HG03196 (cell line): Measurements from ENCODE around the gene CAPN10.

Experiments used
- ATAC-seq: cut with Tn5 transposase; IDR thresholded peaks from one replicate; pipeline ENCODE4 v1.9.1; 2021; ENCODE audit not compliant: unreplicated experiment

Gene CAPN10

DNA sequence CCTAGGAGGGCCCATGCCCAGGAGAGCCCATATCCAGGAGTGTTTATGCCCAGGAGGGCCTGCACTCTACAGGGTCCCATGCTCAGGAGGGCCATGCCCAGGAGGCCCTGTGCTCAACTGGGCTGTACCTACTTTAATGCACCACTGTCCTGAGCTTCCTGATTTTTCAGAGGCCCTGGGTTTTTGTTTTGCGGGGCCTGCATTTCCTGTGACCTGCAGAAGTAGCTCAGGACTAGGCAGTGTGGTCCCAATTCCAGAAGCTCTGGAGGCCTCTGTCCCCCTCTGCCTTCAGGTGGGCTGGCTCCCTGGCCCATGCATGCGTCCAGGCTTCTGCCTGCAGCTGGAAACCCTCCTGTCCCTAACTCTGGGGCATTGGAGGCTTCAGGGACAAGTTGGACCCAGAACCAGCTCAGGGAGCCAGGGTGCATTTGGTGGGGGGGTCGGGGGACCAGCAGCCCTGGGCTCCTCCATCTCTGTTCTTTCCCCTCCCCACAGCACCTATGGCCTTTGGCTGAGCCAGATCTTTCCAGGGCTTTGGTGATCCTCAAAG, 49.5 kb downstream of the CAPN10 start:
- ATAC-seq: no peak

DNA sequence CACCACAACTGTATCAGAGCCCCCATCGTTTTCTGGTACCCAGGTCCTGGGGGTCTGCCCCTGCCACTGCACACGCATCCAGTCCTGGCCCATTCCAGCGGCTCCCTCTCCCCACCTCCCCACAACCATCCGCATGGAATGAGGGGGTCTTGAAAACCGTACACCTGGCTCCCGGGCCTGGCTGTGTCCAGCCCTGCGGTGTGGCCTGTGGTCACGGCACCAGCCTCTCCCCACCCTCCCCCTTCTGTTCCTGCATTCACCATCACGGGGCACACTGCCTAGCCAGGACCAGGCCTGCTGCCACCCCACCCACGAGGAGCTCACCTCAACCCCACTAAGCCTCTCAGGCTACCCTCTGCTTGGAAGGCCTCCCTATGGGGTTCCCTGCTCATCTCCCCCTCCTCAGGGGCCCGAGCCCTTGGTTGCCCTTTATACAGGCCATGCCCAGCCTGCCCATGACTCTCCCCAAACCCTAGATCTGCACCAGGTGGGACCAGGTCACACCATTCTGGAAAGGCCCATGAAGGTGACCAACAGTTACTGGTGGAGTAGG, 50.1 kb downstream of the CAPN10 start:
- ATAC-seq: no peak

DNA sequence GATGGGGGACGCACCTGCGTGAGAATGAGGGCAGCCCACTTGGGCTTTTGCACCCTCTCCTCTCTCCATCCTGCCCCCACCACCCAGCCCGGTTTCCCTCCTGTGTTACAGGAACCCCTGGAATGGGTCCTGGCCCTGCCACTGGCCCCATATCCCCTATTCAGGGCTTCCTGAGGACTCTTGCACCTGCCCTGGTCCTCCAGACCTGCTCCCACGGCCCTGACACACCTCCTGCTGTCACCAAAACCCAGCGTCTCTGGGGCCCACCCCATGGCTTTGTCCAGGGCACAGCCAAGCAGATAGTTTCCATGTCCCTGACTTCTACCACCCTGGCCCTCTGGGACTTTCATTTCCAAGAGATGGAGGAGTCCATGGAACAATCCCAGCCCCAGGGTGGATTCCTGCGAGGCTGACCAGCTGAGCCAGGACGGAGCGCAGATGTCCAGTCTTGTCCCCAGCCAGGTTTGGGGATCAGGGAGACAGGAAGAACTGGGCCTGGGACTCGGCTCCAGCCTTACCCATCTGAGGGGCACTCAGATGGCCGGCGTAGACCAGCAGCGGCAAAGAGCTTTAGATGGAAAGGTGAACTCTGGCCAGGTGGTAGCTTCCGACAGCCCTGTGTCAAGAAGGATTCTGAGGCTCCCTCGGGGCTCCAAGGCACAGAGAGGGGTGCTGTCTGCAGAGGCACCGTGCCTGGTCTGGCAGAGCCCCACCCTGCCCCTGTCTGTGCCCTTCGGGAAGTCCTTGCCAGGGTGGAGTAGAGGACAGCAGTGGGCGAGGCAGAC, 50.8 kb downstream of the CAPN10 start:
- ATAC-seq: no peak

DNA sequence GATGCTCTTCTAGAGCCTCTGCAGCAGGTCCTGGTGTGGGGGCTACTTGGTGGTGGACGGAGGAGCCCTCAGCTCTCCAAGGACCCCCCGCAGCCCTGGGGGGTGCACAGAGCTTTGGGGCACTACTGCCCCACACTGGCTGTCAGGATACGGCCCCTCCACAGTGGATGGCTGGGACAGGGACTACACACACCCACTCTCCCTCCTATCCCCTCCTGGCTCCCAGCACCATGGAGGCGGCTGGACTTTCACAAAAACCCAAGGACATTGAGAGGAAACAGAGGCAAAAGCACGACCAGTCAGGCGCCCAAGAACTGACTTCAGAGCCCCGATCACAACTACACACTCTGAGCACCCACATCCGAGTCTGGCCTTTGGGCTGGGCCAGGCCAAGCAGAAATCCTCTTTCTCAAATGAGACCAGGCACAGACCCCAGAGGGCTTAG, 51.4 kb downstream of the CAPN10 start:
- no peak for ATAC-seq

DNA sequence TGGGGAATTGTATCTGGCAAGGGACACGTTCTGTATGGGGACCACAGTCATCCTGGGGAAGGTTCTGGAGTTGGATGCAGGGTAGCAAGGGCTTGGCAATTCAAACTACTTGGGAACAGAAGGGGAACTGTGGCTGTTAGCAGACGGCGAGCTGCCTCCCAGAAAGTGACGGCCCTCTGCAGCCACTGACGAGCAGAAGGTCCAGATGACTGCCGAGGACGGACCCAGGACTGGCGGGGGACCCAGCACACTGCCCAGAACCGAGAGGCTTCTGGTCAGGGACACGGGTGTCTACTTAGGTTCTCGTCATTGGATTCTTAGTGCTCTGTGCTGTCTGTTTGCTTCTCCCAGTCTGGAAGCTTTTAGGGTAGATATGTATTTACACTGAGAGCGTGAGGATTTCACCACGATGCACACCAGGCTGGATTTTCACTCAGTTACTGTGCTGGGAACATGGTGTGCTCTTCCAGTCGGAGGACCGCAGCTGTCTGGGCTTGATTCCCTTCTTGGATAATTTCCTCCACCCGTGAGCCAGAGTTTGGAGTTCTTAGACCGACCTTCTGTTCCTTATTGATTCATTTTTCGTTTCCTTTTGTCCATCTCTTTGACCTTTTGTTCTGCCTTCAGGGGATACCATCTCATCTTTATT, 52.1 kb downstream of the CAPN10 start:
- ATAC-seq: no peak

DNA sequence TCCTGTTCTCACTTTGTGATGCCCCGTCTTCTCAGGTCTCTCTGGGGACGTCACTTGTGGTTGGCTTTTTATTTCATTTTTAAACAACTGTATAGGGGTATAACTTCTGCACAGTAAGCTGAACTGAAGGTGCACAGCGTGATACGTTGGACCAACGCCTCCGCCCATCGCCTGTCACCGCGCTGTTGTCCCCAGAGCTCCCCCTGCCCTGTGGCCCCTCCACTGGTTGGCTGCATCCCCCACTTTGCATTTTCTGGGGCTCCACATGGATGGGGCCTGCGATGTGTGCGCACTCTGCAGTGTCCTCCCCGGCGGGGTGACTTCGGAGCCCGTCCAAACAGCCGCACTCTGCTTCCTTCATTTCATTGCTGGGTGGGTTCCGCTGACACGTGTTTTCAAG, 53.0 kb downstream of the CAPN10 start:
- ATAC-seq: no peak

DNA sequence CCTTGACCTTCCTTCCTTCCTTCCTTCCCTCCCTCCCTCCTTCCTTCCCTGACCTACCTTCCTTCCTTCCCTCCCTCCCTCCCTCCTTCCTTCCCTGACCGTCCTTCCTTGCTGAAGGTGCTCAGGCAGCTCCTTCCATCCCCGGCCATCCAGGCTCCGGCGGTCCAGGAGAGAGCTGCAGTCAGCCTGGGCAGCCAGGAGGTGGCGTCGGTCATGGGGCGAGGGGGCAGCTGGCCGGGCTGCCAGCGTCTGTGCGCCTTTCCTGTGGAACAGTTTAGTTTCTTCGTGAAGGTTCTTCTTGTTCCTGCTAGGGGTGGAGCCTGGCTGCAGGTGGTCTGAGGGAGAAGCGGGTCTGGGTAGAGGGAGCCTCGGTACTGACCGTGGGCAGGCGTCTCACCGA, 54.4 kb downstream of the CAPN10 start:
- no peak for ATAC-seq

DNA sequence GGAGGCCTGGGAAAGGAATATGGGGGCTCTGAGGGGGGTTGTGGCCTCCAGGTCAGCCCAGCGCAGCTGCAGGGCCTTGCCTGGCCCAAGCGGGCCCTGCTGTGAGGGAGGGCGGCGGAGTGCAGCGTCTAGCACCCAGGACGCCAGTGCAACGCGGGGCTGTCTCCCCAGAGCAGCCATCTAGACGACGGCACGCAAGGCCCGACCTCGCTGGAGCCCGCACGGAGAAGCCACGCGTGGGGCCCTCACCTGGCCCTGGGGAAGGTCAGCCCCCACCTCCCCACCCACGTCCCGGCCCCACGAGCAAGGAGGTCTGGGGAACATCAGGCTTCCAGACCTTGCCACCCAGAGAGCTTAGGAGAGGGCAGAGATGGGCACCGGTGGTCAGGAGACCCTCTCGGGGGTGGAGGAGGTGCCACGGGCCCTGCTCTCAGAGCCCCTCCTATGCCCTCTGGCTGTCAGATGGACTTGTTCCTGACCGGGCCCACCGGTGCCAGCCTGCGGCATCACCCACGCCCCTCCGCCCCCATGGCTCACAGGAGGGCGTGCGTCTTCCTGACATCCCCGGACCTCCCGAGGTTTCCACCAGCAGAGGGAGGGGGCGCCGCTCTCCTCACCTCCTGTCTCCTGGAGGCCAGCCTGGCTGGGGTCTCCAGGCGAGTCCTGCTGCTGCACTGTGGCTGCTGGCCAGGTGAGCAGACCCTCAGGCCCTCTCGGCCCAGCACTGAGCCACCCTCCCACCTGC, 55.7 kb downstream of the CAPN10 start:
- ATAC-seq: no peak

DNA sequence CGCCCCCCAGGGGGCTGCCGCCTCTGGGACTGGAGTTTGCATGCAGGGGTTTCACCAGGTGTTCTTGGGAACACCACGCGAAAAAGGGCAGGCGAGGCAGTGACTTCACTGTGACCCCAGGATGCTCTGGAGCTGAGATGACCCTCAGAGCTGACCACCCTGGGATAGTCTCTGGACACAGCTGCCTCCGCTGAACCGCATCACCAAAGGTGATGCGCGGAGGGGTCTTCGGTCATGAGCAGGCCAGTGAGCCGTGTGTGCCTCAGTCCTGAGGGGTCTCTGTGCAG, 56.2 kb downstream of the CAPN10 start:
- no peak for ATAC-seq

DNA sequence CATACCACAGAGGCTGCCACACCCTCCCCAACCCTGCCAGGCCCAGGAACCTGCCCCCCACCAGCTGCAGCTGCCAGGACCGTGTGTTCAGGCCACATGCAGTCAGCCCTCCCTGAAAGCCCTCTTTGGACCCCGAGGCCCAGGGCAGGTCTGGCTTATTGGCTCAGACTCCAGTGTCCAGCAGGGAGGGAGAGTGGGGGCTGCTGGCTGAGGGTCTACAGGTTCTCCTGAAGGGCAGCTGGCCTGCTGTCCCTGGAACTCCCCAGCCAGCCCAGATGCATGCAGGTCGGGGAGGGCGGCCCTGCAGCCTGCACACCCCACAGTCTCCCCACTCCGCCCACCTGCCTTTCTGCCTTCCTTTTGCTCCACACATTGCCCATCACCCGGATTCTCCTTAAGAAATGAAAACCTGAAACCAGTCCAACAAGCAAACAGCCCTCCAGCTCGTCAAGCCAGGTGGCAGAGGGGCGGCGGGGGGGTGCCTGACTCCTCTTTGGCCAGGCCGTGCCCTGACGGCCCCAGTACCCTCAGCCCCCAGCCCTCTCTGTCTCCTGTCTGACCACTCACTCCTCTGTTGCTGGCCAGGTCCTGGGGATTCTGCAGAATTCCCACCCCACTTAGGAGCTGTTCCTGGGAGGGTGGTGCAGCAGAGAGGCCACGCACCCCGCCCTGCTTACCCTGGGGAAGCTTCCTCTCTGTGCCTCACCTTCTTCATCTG, 56.7 kb downstream of the CAPN10 start:
- ATAC-seq: no peak

DNA sequence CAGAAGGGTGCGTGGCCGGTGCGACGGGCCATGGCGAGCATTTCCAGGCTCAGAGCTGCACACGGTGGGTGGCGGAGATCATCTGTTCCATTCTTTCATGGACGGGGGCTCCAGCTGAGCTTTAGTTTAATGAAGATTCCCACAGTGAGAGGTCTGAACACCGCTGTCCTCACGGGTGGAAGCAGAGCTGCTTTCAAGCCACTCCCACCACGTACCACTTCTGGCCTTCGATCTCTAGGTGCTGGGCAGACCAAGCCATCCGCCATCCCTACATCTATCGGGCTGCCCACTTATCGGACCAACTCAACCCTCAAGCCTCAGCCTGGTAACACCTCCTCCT, 57.2 kb downstream of the CAPN10 start:
- ATAC-seq: no peak

DNA sequence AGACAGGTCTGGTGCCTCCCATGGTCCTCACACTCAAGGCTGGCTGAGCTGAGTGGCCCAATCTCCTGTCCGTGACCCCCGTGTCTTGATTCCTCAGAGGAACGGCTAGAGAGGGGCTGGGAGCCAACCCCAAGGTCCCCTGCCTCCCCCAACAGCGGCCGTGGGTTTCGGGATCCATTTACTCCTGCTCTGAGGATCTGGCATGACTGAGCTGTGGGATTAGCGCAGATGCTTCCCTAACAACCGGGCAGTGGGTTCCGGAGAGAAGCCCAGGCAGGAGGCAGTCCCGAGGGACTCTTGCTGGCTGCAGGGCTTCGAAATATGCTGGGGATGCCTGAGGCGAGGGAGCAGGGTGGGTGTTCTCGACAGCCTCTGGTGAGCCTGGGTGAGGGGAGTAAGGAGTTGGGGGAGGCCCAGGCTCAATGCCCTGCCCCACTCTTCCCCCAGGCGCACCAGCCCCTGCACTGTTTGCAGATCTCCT, 57.7 kb downstream of the CAPN10 start:
- no peak for ATAC-seq

DNA sequence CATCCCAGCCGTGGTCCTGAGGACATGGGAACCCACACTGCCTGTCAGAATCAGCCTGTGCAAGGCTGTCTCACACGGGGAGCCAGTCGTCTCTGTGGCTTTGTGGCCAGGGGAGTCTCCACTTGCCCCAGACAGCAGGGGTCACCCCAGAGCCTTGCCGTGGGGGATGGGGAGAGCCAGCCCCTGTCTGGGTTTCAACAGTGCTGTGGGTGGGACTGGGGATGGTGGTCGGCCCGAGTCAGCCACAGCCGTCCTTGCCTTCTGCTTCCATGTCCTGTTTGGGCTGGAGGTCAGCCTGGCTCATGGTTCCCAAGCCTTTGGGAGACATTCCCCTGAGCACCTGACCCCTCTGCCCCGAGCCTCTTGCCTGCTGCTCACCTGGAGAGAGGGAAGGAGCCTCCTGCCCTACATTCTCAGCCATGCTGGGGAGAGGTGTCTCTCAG, 58.3 kb downstream of the CAPN10 start:
- no peak for ATAC-seq

DNA sequence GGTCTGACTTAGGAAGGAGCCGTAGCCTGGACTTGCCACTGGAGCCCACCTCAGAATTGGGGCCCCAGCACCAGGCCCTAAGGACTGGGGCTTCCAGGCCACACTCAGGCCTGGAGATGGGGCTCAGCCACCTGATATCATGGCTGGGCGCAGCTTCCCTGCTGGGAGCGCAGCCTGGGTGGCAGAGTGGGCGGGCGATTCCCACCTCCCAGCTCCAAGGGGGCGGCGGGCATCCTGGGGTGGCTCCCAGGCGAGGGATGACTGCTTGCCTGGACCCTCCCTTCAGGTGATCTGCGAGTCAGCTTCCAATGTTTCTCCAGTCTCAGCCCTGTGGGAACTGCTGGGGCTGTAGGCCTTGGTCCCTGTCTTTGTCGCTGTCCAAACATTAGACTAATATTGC, 58.8 kb downstream of the CAPN10 start:
- ATAC-seq: no peak

DNA sequence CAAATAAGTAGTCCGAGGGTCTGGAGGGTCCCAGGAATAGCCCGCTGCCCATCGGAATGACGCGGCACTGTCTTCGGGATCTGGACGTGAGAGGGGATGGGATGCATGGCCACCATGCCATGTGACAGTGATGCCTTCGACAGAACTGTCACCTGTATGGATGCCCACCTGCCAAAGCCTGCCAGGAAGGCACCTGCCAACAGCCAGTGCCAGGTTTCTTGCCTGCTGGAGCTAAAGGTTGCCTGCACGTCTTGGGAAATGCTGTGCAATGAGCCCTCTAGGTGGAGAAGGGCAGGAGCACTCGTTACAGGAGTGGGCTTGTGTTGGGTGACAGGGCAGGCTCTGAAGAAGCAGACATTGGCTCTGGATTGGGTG, 59.3 kb downstream of the CAPN10 start:
- ATAC-seq: no peak

DNA sequence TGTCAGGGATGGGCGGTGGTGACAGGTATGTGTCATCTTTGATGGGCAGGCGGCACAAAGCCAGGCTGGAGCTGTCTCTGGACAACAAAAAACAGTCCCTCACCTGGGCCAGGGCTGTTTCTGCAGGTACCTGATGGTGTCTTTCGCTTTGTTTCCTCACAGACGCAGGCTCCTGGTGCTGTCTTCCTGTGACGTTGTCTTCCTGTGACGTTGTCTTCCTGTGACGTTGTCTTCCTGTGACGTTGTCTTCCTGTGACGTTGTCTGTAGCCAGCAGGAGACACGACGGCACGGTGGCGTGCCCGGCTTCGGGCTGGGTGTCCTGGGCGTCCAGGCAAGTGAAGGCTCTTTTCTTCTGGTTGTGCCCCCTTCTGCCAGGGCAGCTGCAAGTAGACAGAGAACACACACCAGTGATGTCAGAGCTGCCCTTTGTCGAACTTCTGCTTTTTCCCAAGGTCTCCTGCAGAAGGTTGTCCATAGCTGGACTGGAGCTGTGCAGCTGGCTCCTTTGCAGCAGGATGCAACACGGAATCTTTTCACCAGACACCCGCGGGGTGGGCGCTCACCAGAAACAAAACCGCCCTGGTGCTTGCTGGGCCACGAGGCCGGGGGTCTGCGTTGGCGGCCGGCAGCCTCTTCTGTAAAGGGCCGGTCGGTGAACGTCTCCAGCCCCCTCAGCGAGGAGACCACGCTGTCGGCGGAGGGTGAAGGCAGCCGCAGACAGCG, 59.8 kb downstream of the CAPN10 start:
- ATAC-seq: no peak

DNA sequence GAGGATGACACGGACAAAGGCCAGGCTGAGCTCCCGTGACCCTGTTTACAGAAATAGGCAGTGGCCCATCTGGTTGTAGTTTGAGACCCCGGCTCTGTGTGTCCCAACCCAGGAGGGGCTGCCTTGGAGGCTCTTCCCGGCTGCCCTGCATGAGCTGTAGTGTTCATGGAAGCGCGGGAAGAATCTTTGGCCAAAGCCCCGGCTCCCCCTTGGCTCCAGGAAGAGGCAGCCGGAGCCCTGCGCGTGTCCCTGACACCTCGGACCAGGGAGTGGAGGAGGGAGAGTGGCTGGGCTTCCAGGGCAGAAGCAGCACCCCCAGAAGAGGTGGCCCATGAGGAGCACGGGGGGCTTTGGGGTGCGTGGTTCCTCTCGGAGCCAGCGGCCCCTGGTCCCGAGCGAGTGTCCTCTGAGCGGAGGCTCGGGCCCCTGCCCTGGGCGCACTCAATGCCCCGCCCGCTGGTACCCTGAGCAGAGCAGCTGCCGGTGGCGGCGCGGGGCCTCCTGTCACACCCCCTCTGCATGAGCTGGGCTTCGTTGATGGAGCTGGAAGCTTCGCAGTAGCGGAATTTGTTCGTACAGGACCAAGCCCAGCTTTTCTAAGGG, 60.5 kb downstream of the CAPN10 start:
- no peak for ATAC-seq

DNA sequence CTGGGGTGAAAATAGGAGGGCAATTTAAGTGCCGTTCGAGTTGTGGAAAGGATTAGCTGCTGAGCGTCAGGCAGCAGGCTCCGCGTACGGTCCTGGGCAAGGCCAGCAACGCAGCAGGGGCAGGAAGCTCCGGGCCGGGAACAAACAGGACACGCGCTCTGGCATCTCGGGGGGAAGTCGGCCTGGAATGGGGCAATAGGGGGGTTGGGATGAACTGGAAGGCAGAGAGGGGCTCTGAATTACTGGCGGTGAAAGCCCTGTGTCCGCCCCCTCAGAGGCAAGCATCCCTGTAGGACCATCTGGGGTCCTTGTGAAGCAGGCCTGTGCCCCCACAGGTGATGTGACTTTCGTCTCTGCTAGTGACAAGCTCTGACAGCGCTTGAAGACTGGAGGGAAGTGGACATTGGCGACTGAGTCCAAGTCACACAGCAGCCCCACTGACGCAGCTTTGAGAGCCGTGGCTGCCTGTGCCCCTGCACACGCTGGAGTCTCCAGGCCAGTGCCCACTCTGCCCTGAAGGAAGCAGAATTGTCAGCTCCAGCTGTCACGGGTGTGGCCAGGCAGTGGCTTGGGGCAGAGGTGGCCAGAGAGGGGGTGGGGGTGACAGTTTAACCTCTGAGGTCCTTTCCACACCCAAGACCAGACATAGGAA, 61.1 kb downstream of the CAPN10 start:
- ATAC-seq: no peak

DNA sequence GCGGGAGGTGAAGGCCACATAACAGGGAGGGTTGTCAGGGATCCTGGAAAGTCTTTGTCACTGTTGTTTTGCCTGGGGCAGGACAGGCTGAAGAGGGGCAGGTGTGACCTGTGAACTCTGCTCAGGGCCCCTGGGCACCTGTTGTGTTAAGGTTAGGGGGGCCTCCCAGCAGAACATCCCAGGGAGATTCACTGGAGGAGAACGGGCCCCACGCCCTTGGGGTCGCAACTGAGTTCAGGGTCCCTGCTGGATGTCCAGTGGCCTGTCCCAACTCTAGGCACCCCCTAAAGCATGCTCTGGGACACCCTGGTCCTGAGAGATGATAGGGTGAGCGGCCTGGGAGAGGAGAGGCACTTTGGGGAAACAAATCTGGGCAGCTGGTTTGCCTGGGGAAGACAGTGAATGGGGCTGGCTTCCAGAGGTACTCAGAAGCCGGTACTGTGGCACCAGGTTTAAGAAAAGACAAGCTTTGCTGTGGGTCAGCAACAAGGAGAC, 61.7 kb downstream of the CAPN10 start:
- ATAC-seq: no peak
